Ishikawa (cell line): ENCODE measurements around the gene QRSL1.

Experiments used
- ZBTB7A ChIP-seq: IDR thresholded peaks from 2 replicates; pipeline ENCODE4 v1.6.1; 2012; ENCODE audit warnings: low read depth
- TF ChIP-seq, protein P1 (sequence below): IDR thresholded peaks from 2 replicates; pipeline ENCODE4 v1.6.1; 2012; ENCODE audit warnings: low read depth, mild to moderate bottlenecking

QRSL1 gene

DNA sequence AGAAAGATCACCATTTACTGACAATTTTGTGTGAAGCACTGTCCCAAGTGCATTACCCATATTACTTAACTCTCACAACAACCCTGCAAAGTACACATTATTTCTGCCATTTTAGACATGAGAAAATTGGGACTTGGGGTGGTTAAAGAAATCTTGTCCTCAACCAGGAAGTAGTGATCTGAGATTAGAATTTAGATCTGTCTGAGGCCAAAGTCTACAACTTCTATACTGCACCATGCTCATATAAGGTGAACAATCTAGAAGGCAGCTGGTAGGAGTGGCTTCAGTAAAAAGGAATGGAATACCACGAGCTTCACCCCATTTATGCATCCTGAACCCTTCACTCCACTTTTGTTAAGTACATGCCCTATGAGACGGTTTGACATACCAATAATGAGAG lies 87.6 kb downstream of the QRSL1 start:
- no peak for TF ChIP-seq ZBTB7A
- TF ChIP-seq, protein P1, sequence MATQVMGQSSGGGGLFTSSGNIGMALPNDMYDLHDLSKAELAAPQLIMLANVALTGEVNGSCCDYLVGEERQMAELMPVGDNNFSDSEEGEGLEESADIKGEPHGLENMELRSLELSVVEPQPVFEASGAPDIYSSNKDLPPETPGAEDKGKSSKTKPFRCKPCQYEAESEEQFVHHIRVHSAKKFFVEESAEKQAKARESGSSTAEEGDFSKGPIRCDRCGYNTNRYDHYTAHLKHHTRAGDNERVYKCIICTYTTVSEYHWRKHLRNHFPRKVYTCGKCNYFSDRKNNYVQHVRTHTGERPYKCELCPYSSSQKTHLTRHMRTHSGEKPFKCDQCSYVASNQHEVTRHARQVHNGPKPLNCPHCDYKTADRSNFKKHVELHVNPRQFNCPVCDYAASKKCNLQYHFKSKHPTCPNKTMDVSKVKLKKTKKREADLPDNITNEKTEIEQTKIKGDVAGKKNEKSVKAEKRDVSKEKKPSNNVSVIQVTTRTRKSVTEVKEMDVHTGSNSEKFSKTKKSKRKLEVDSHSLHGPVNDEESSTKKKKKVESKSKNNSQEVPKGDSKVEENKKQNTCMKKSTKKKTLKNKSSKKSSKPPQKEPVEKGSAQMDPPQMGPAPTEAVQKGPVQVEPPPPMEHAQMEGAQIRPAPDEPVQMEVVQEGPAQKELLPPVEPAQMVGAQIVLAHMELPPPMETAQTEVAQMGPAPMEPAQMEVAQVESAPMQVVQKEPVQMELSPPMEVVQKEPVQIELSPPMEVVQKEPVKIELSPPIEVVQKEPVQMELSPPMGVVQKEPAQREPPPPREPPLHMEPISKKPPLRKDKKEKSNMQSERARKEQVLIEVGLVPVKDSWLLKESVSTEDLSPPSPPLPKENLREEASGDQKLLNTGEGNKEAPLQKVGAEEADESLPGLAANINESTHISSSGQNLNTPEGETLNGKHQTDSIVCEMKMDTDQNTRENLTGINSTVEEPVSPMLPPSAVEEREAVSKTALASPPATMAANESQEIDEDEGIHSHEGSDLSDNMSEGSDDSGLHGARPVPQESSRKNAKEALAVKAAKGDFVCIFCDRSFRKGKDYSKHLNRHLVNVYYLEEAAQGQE = no peak
